OCI-LY3 (cell line): Measurements from ENCODE around the gene EIF4E.

Experiments
- EZH2phosphoT487 ChIP-seq: fragments of 200-600 bp; shearing (Covaris generic); IDR thresholded peaks from 2 replicates; pipeline ENCODE4 v1.6.1; 2018; ENCODE audit warnings: antibody characterized with exemption, mixed run types, low read depth
- TF ChIP-seq, protein P1 (sequence below): fragments of 200-600, 300-600 bp; sonication (generic); IDR thresholded peaks from 2 replicates; pipeline ENCODE4 v1.5.1; 2014; ENCODE audit warnings: antibody characterized with exemption, low read length, low read depth

DNA sequence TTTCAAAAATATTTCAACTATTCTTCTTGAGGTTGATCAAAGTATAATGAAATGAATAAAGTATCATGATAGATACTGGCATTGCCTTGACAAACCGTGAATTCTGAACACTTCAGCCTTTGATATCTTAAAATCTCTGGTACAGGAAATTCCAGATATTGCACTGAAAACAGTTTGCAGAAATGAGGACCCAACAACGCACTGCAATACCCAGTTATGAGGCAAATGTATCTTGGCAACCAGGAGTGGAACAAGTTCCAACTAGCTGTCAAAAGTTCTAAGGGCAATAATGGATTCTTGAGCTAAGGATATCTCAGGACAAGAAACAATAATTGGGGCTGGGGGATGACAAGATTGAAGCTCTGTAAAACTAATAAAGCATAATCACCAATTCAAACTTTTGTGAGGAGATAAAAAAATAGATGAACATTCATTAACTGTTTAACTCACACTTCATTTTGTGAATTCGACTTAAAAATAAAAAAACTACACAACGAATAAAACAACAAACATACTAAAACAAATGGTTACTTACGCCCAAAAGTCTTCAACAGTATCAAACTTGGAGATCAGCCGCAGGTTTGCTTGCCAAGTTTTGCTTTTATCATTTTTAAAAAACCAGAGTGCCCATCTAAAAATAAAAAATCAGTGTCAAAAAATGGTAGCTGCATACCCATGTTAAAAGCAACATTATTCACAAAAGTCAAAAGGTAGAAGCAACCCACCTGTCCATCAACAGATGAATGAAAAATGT is 38.1 kb downstream of the EIF4E start:
- TF ChIP-seq, protein P1, sequence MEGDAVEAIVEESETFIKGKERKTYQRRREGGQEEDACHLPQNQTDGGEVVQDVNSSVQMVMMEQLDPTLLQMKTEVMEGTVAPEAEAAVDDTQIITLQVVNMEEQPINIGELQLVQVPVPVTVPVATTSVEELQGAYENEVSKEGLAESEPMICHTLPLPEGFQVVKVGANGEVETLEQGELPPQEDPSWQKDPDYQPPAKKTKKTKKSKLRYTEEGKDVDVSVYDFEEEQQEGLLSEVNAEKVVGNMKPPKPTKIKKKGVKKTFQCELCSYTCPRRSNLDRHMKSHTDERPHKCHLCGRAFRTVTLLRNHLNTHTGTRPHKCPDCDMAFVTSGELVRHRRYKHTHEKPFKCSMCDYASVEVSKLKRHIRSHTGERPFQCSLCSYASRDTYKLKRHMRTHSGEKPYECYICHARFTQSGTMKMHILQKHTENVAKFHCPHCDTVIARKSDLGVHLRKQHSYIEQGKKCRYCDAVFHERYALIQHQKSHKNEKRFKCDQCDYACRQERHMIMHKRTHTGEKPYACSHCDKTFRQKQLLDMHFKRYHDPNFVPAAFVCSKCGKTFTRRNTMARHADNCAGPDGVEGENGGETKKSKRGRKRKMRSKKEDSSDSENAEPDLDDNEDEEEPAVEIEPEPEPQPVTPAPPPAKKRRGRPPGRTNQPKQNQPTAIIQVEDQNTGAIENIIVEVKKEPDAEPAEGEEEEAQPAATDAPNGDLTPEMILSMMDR: no peak
- TF ChIP-seq EZH2phosphoT487: no peak
